Measurements from ENCODE around the gene GALM.

GRCh38 chr2:38775097-38775920 is 109.4 kb downstream of the GALM start:
- TF ChIP-seq CTCF (conservative IDR thresholded peaks at IDR 0.05 in 1 of 2, IDR thresholded peaks at IDR 0.05 in 1 of 2; ENCODE audit: low read depth in 1 of 2, low read length in 2 of 2) (no peak), EZH2 (IDR thresholded peaks at IDR 0.05; ENCODE audit: low read length, missing control alignments) (no peak)
